Measurements from ENCODE around the gene AQP1.
A peak's percentile ranks its signal among the peaks of the same experiment; 100 is the strongest.

AQP1 gene

DNA sequence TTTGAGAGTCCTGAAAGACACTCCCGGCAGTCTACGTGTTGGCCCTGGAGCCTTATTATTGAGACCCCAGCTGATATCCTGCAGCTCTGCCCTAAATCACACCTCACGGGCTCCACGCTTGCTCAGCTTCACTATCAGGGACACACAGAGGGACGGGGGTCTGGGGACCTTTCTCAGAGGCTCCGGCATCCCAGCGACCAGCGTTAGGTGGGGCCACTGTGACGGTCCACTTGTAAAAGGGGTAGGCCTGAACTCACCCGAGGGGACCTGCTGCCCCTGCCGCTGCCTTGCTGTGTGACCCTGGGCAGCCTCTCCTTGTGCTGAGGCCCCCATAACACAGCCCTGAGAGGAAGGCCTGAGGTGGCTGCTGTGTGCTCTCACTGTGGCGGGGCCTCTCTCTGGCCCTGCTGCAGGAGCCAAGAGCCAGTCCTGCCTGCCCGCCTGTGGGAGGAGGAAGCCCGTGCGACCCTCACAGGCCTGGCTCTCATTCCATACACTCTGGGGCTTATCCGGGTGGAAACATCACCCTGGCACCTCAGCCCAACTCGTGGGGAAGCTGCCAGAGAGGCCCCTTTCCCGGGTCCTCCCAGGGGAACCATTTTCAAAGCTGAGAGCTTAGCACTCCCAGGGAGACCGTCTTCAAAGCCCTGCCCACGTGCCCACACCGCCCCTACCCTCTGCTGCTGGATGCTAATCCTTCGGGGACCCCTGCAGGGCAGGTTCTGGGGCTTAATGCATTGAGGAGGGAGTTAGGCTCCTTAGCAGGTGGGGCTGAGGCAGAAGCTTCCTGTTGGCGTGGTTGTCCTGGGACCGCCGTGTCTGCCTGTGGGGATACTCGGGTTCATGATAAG, 21.7 kb downstream of the AQP1 start:
- DNase-seq (ENCODE audit: low read depth in 4 of 4, low spot score in 1 of 4) = no peak

DNA sequence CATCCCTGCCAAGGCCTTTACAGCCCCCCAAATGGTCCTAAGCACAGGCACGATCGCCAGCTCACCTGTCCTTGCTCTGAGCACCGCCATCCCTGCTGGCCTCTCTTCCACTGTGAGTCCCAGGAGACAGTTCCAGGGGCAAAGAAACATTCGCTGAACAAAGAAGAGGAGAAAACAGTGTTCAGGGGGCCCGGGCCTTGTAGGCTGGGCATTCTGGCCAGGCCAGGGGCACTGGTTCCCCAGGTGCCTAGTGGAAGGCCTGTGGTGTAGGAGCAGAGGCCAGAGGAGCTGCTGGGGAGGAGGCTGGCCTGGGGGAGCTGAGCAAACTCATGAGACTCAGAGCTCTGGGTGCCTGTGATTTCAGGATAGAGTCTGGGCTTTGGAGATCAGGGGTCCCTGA, 22.6 kb downstream of the AQP1 start:
- no peak for DNase-seq (ENCODE audit: low read depth in 4 of 4, low spot score in 1 of 4)

DNA sequence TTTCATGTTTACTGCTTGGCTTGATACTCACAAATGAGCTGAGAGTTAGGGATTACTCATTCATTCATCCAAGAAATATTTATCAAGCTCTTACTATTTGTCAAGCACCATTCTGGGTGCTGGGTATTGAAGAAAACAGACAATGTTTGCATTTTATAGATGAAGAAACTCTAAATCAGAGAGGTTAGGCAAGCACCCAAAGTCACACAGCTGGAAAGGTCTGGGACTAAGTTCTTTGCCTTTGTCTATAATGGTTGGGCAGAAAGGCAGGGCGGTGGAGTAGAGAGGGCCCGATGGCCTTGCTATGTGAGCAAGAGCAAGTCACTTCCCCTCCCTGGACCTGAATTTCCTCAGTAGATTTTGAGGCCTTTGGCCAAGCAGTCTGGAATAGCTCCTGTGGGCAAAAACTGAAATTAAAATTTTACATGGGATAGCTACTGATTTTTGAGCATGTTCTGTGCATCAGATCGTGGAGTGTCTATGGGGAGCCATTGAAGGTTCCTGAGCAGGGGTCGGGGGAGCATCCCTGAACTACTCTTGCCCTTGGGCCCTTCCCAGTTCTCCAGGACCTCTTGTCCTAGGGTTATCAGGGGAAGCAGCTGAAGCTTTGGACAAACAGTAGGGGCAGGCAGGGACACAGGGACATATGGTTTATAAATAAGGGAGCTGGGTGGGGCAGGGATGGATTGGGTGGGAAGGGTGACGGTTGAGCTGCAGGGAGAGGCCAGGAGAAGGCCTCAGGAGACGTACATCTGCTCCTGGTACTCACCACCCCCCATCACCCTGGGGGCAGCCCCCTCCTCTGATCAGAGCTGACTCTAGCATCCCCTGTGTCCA, 23.3 kb downstream of the AQP1 start:
- no peak for DNase-seq (ENCODE audit: low read depth in 4 of 4, low spot score in 1 of 4)

- DNase-seq (ENCODE audit: low read depth in 4 of 4, low spot score in 1 of 4) = no peak
These were observed 23.9 kb downstream of the AQP1 start for GRCh38 chr7:30935569-30935877.

GRCh38 chr7:30936650-30937245, 25.1 kb downstream of the AQP1 start:
- no peak for DNase-seq (ENCODE audit: low read depth in 4 of 4, low spot score in 1 of 4)

- no peak for DNase-seq (ENCODE audit: low read depth in 4 of 4, low spot score in 1 of 4)
These were observed 25.8 kb downstream of the AQP1 start for GRCh38 chr7:30937416-30937815.

GRCh38 chr7:30938435-30939316, 27.0 kb downstream of the AQP1 start:
- peak; percentile 32 to 57 (median 52) for DNase-seq (ENCODE audit: low read depth in 4 of 4, low spot score in 1 of 4)

- no peak for DNase-seq (ENCODE audit: low read depth in 4 of 4, low spot score in 1 of 4)
These were observed 30.1 kb downstream of the AQP1 start for GRCh38 chr7:30941582-30942323.

- DNase-seq (ENCODE audit: low read depth in 4 of 4, low spot score in 1 of 4) = no peak
These were observed 38.5 kb downstream of the AQP1 start for GRCh38 chr7:30950197-30950596.

GRCh38 chr7:30954914-30955313, 43.3 kb downstream of the AQP1 start:
- DNase-seq (ENCODE audit: low read depth in 4 of 4, low spot score in 1 of 4) = no peak

DNA sequence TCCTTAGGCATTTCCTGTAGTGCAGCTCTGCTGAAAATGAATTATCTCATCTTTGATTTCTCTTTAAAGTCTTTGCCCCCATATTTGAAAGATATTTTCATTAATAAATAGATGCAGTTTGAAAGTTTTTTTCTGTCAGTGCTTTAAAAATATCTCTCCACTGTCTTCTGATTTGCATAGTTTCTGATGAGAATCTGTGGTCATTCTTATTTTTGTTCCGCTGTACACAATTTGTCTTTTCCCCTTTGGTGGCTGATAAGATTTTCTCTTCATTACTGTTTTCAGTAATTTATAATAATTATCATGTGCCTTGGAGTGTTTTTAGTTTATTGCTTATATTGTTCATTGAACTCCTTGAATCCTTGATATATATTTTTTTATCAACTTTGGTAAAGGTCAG, 45.1 kb downstream of the AQP1 start:
- no peak for DNase-seq (ENCODE audit: low read depth in 4 of 4, low spot score in 1 of 4)

- no peak for DNase-seq (ENCODE audit: low read depth in 4 of 4, low spot score in 1 of 4)
These were observed 52.2 kb downstream of the AQP1 start, which contains the start of gene GHRHR for GRCh38 chr7:30963842-30964241. TSS of gene GHRHR (plus strand) at chr7:30963953. CDS start at chr7:30964069, 116 bp downstream.

GRCh38 chr7:30965372-30965771, 53.7 kb downstream of the AQP1 start:
- no peak for DNase-seq (ENCODE audit: low read depth in 4 of 4, low spot score in 1 of 4)

DNA sequence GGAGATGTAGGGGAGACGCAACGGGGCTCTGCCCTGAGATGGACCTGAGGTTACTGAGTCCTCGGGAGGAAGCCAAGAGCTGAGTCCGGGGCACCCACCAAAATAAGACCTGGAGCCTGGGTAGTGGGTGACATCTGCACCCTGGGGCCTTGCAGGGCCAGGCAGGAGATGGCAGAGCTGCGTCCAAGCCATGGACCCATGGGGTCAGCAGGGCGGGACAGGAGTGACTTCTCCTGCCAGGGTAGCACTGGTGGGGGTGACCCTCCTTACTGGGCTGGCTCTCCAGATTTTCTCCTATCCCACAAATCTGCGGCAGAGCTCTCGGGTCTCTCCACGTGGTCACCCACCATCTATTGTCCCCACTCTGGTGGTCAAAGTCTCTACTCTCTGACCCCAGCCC, 54.2 kb downstream of the AQP1 start:
- DNase-seq (ENCODE audit: low read depth in 4 of 4, low spot score in 1 of 4) = no peak

DNA sequence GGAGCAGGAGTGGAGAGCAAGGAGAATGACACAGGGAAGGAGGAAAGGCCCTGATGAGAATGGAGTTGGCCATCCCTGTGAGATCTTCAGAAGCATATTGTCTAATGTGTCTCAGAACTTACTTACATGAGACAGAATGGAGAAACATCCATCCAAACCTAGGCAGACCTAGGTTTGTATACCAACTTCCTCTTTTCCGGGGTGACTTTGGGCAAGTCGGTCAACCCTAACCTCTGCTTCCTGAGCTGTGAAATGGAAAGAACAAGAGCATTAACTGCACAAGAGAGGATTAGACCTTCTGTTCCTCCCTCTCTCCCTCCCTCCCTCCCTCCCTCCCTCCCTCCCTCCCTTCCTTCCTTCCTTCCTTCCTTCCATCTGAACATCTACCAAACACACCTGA, 56.6 kb downstream of the AQP1 start:
- DNase-seq (ENCODE audit: low read depth in 4 of 4, low spot score in 1 of 4) = no peak

DNA sequence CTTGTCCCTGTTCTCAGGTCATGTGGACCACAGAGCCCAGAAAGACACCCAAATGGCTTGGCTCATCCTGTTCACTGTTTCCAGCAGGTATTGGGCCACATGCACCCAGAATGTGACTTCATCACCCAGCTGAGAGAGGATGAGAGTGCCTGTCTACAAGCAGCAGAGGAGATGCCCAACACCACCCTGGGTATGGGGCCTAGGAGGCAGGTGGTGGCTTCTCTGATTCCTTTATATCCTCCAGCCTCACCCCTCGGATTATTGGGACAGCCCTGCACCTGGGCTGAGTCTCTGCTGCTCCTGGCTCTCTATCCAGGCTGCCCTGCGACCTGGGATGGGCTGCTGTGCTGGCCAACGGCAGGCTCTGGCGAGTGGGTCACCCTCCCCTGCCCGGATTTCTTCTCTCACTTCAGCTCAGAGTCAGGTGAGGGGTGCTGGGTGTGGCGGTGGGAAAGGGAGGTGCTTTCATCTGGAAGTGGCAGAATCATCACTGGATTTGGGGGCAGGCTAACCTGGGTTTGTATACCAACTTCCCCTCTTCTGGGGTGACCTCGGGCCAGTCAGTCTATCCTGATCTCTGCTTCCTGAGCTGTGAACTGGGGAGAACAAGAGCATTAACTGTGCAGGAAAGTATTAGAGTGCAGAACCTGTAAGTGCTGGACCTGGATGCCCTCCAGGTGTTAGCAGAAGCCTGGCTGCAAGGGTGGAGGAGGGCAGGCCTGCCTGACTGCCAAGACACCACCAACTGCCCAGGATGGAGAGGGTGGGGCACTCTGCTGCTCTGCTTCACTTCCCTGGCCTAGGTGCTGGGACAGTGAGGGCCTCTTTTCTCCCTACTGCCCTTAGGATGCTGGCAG, 57.3 kb downstream of the AQP1 start:
- no peak for DNase-seq (ENCODE audit: low read depth in 4 of 4, low spot score in 1 of 4)

GRCh38 chr7:30969604-30969970, 57.9 kb downstream of the AQP1 start:
- DNase-seq (ENCODE audit: low read depth in 4 of 4, low spot score in 1 of 4) = no peak

- DNase-seq (ENCODE audit: low read depth in 4 of 4, low spot score in 1 of 4) = no peak
These were observed 58.4 kb downstream of the AQP1 start for GRCh38 chr7:30970074-30970473.

- no peak for DNase-seq (ENCODE audit: low read depth in 4 of 4, low spot score in 1 of 4)
These were observed 59.0 kb downstream of the AQP1 start for GRCh38 chr7:30970594-30971094.
